Prostate gland (tissue), 2 donors: ENCODE data around the gene HOATZ. TPM values are rescaled to one million over a fixed set of nuclear protein-coding genes. Genes with fewer than 3 reads are reported as not detected.

ENCODE experiments used
- DNase-seq: peaks from one replicate; pipeline ENCODE4 v3.0.0-alpha.2; 2019; ENCODE audit warnings: low spot score
- H3K27ac ChIP-seq, 2 donors: fragments of 200-600 bp; sonication (generic); 2 replicates each; pipeline ENCODE4 v1.5.1; 2017 to 2019
- H3K27me3 ChIP-seq: fragments of 200-600 bp; sonication (generic); replicated peaks from 2 replicates; pipeline ENCODE4 v1.5.1; 2019; ENCODE audit not compliant: insufficient read depth
- H3K36me3 ChIP-seq, 2 donors: fragments of 200-600 bp; sonication (generic); 1 replicate in 1 of 2; 2 replicates in 1 of 2; pipeline versions ENCODE4 v1.5.1 to v1.8.1; 2017 to 2019
- H3K4me1 ChIP-seq: fragments of 200-600 bp; sonication (generic); replicated peaks from 2 replicates; pipeline ENCODE4 v1.5.1; 2019
- H3K4me3 ChIP-seq, 2 donors: fragments of 200-600 bp; sonication (generic); 2 replicates each; pipeline ENCODE4 v1.5.1; 2017 to 2019
- H3K9me3 ChIP-seq: fragments of 200-600 bp; sonication (generic); 2 replicates; pipeline ENCODE4 v1.5.1; 2017
- POLR2A ChIP-seq: fragments of 450-650 bp; IDR thresholded peaks from one replicate; pipeline ENCODE4 v1.6.1; 2016; ENCODE audit warnings: antibody characterized with exemption, mild to moderate bottlenecking
- POLR2AphosphoS5 ChIP-seq: sonication (generic); formaldehyde crosslinking; IDR thresholded peaks from one replicate; pipeline ENCODE4 v1.6.1; 2017; ENCODE audit warnings: antibody characterized with exemption
- WGBS: methylation state at CpG from one replicate; pipeline ENCODE4 v1.1.5; 2018; 5-methylcytosine and 5-hydroxymethylcytosine counted together
- intact Hi-C: fragments of 100-400 bp; cut with DNase I; formaldehyde crosslinking; loops from one replicate; pipeline ENCODE4 v1.14.2; 2022
- total RNA-seq, 2 donors: library from RNA; depleted of rRNA; stranded (reverse); fragments of >200 nt; gene quantifications; one replicate each; pipeline ENCODE4 v1.1.0, GENCODE V29; 2016
- TF ChIP-seq, protein P1 (sequence below), 4 experiments: fragments of 200-600 bp in 2 of 4; fragments of 450-650 bp in 2 of 4; sonication (generic) in 2 of 4; IDR thresholded peaks; 1 replicate in 3 of 4; 2 replicates in 1 of 4; pipeline ENCODE4 v1.5.1; 2016 to 2019; ENCODE audit warnings: antibody characterized with exemption in 4 of 4, mild to moderate bottlenecking in 2 of 4, moderate library complexity in 2 of 4

HOATZ gene
- total RNA-seq, 2 donors from 2014 or later: 1.0 TPM; not detected in 1

DNA sequence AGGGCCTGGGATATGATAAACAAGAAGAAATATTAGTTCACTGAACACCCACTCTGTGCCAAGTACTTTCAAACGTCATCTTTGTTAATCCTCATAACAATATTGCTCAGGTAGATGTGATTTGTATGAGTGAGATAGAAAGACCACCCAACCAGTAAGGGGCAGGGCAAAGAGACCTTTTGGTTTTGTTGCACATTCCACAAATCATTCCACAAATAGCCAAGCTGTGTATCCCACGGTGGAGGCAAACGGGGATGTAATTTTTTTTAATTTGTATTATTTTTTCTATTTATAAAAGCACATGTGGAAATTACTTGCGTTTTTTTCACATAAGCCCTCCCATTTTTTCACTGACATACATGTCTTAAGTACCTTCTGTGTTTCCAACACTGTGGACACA lies 54.9 kb downstream of the HOATZ start:
- WGBS: 57% methylated on average over 4 of the region's 4 CpGs
- H3K9me3 ChIP-seq: no peaks in the 10 kb centered on the region
- intact Hi-C loops: no loop called here

DNA sequence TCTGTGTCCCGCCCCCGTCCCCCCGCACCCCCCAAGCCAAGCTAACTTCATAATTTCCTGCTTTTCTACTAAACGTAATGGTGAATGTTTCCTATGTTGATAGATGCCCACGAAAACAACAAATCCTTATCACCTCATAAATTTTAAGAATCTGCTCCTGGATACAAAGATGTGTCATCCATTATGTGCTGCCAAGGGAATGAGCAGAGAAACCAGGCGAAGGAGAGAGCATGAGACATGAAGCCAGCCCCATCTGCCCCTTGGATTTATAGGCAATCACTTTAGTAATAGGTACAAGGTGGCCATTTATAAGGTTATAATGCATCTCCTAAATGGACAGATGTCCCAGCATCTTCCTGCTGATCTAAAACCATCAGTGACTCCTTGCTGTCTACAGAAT lies 56.2 kb downstream of the HOATZ start:
- no peak overlapping the region for H3K27ac ChIP-seq
- no peaks in the 10 kb centered on the region for H3K9me3 ChIP-seq
- no peak for TF ChIP-seq POLR2AphosphoS5
- no peaks in the 10 kb centered on the region for H3K27me3 ChIP-seq
- no peaks in the 10 kb centered on the region for H3K36me3 ChIP-seq
- no peak overlapping the region for H3K4me3 ChIP-seq
- DNase-seq: no peak
- 63% methylated on average over 6 of the region's 6 CpGs for WGBS
- intact Hi-C loops: no loop called here
- H3K4me1 ChIP-seq: no peaks in the 10 kb centered on the region

More for the DNA sequence above, 54.9 kb downstream of the HOATZ start:
- no peaks in the 10 kb centered on the region for H3K4me1 ChIP-seq
- H3K4me3 ChIP-seq: no peak overlapping the region
- no peak for TF ChIP-seq POLR2A
- no peak for TF ChIP-seq POLR2AphosphoS5
- TF ChIP-seq, protein P1, sequence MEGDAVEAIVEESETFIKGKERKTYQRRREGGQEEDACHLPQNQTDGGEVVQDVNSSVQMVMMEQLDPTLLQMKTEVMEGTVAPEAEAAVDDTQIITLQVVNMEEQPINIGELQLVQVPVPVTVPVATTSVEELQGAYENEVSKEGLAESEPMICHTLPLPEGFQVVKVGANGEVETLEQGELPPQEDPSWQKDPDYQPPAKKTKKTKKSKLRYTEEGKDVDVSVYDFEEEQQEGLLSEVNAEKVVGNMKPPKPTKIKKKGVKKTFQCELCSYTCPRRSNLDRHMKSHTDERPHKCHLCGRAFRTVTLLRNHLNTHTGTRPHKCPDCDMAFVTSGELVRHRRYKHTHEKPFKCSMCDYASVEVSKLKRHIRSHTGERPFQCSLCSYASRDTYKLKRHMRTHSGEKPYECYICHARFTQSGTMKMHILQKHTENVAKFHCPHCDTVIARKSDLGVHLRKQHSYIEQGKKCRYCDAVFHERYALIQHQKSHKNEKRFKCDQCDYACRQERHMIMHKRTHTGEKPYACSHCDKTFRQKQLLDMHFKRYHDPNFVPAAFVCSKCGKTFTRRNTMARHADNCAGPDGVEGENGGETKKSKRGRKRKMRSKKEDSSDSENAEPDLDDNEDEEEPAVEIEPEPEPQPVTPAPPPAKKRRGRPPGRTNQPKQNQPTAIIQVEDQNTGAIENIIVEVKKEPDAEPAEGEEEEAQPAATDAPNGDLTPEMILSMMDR (IDR thresholded peaks at IDR 0.05): no peak
- H3K27me3 ChIP-seq: no peaks in the 10 kb centered on the region
- H3K27ac ChIP-seq: no peak overlapping the region
- no peak for DNase-seq
- H3K36me3 ChIP-seq: no peaks in the 10 kb centered on the region

DNA sequence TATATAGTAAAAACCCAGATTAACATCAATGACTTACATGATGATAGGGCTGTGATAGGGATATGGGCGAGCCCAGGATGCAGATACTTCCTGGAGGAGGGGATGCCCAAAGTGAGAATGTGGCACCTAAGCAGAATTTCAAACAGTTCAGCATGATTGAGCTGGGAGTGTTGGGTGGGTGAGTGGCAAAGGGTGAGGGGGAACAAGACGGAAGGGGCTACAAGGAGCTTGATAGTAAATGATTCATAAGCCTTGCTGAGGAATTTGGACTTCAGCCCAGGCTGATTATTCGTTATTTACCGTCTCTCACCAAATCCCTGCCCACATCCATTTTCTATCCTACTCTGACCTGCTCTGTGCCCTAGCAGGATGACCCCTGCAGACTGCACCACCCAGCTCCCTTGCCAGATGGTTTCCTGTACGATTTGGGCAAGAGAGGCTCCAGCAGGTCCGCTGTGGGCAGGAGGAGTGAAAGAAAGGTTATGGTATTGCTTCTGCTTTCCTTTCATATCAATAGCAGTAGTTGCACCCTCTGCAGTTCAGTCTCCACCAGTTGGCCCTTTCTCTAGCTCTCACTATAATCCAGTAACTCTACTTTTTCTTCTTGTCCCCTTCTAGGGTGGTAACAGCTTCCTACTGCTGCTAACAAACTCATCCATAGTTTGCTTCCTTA lies 57.4 kb downstream of the HOATZ start:
- intact Hi-C loops: no loop called here
- WGBS: 63% methylated on average over 6 of the region's 6 CpGs
- Histone ChIP-seq H3K4me1 (no peaks in the 10 kb centered on the region), H3K27ac (no peak overlapping the region), H3K4me3 (no peak overlapping the region), H3K27me3 (no peaks in the 10 kb centered on the region), H3K36me3 (no peaks in the 10 kb centered on the region), H3K9me3 (no peaks in the 10 kb centered on the region)
- no peak for DNase-seq
- TF ChIP-seq, protein P1 (IDR thresholded peaks at IDR 0.05): no peak
- no peak for TF ChIP-seq POLR2A
- TF ChIP-seq POLR2AphosphoS5: no peak

DNA sequence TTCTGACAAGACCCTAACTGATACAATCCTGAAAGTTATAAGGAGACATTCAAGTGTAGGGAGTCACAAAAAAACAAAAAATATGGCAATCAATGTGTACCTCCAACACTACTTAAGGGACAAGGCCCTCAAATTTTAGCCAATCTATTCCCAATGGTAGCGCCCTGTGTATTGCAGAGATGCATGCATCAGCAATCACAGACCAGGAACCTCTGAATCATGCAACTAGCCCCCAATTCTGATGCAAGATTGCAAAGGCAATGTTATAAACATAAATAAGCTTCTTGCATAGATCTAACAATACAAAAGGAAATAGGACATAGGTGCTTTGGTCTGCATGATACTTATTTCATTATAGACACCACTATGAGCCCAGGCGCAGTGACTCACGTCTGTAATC lies 58.0 kb downstream of the HOATZ start:
- Histone ChIP-seq H3K4me3 (no peak overlapping the region), H3K27ac (no peak overlapping the region), H3K4me1 (no peaks in the 10 kb centered on the region), H3K36me3 (no peaks in the 10 kb centered on the region), H3K9me3 (no peaks in the 10 kb centered on the region), H3K27me3 (no peaks in the 10 kb centered on the region)
- no peak for DNase-seq
- 99% methylated on average over 3 of the region's 3 CpGs for WGBS
- TF ChIP-seq POLR2A (no peak), POLR2AphosphoS5 (no peak)
- TF ChIP-seq, protein P1 (IDR thresholded peaks at IDR 0.05): no peak
- intact Hi-C loops: no loop called here

DNA sequence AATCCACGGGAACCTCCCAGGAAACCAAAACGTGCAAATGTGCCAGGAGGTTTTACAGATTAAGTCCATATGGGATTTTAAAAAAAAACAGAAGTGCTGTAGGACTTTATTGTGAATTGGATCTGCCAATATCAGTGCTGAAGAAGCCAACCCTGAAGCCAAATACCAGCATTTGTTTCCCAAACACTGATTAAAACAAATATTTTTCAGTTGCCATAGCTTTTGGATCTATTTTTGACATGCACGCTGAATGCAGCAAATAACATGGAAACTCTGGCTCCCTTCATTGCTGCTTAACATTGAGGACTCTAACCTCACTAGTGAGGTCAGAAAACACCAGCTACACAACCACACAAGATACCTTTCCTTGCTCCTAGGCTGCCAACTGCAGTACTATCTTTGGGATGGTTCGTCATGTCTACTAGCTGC lies 59.3 kb downstream of the HOATZ start:
- intact Hi-C loops: no loop called here
- no peak for DNase-seq
- H3K4me3 ChIP-seq: no peak overlapping the region

More for the DNA sequence above, 59.3 kb downstream of the HOATZ start:
- no peaks in the 10 kb centered on the region for H3K9me3 ChIP-seq
- TF ChIP-seq POLR2AphosphoS5 (no peak), POLR2A (no peak)
- TF ChIP-seq, protein P1 (IDR thresholded peaks at IDR 0.05): no peak
- H3K27me3 ChIP-seq: no peaks in the 10 kb centered on the region
- 52% methylated on average over 4 of the region's 4 CpGs for WGBS
- no peaks in the 10 kb centered on the region for H3K4me1 ChIP-seq
- no peak overlapping the region for H3K27ac ChIP-seq
- H3K36me3 ChIP-seq: no peaks in the 10 kb centered on the region
